HepG2 (cell line): Measurements from ENCODE around the gene ST7L. TPM values are rescaled to one million over a fixed set of nuclear protein-coding genes. Genes with fewer than 3 reads are reported as not detected.

ENCODE experiments used
- ATAC-seq: fragments of 200-7000 bp; cut with Tn5 transposase; 3 replicates; pipeline ENCODE4 v1.9.1; 2020; ENCODE audit warnings: mild to moderate bottlenecking, moderate library complexity
- BruUV-seq: library from RNA; stranded (reverse); fragments of 400-500 nt; replicated peaks from 2 replicates; lab custom pipeline; 2021; lab: Mats Ljungman, UMichigan
- CTCF ChIA-PET: fragments of 300-600 bp; formaldehyde crosslinking; extraction: SDS; loops from one replicate; lab custom pipeline; 2021; ENCODE audit warnings: low total read pairs, inconsistent platforms, low intra/inter-chr PET ratio; lab: Yijun Ruan, JAX
- POLR2A ChIA-PET: fragments of 350-600 bp; sonication (Branson Sonifier 250); formaldehyde crosslinking; loops from one replicate; lab custom pipeline; 2020; ENCODE audit warnings: antibody characterized with exemption, inconsistent platforms; lab: Yijun Ruan, JAX
- DNase-seq: peaks from one replicate; pipeline ENCODE4 v3.0.0-alpha.2; 2015; ENCODE audit warnings: low spot score
- FAIRE-seq: peaks from 3 replicates; lab custom pipeline; 2011; peaks lifted over from hg19 to GRCh38; lab: Jason Lieb, UNC
- H2AFZ ChIP-seq: one replicate; pipeline ENCODE4 v1.6.1; 2011; ENCODE audit warnings: low read length, inconsistent platforms
- H3K27ac ChIP-seq: fragments of 300-600 bp; 3 replicates; pipeline ENCODE4 v1.8.0; 2011; ENCODE audit warnings: mixed run types, mild to moderate bottlenecking, mixed read lengths, low read length, inconsistent platforms; ENCODE audit not compliant: insufficient read depth; ENCODE audit errors: extremely low read length
- H3K27me3 ChIP-seq, 2 experiments: fragments of 200-600 bp in 1 of 2; 2 replicates in 1 of 2; 3 replicates in 1 of 2; pipeline versions ENCODE4 v1.6.0 to v1.8.0; 2011; ENCODE audit warnings: low read length in 2 of 2, mild to moderate bottlenecking in 2 of 2, moderate library complexity in 2 of 2, inconsistent platforms in 1 of 2; ENCODE audit not compliant: insufficient read depth in 2 of 2, control insufficient read depth in 1 of 2
- H3K36me3 ChIP-seq, 2 experiments: fragments of 200-600 bp in 1 of 2; replicated peaks in 1 of 2; 2 replicates in 1 of 2; 3 replicates in 1 of 2; pipeline versions ENCODE4 v1.5.1 to v1.8.0; 2011; ENCODE audit warnings: low read length in 2 of 2, inconsistent platforms in 1 of 2; ENCODE audit not compliant: insufficient read depth in 2 of 2, control insufficient read depth in 1 of 2
- H3K4me1 ChIP-seq: 2 replicates; pipeline ENCODE4 v1.5.1; 2012; ENCODE audit warnings: low read length, inconsistent platforms; ENCODE audit not compliant: insufficient read depth
- H3K4me2 ChIP-seq: 2 replicates; pipeline ENCODE4 v1.6.0; 2011; ENCODE audit warnings: low read depth, low read length, inconsistent platforms
- H3K4me3 ChIP-seq, 3 experiments: fragments of 200-600 bp in 1 of 3; sonication (generic), shearing (Covaris generic) in 1 of 3; replicated peaks in 1 of 3; 2 replicates each; pipeline ENCODE4 v1.5.1; 2011 to 2016; ENCODE audit warnings: low read length in 3 of 3, inconsistent platforms in 2 of 3, low read depth in 2 of 3, mild to moderate bottlenecking in 2 of 3, control low read depth in 1 of 3, mixed read lengths in 1 of 3; ENCODE audit not compliant: insufficient read depth in 1 of 3
- H3K79me2 ChIP-seq: one replicate; pipeline ENCODE4 v1.6.1; 2011; ENCODE audit warnings: low read length, inconsistent platforms; ENCODE audit not compliant: insufficient read depth
- H3K9ac ChIP-seq: 2 replicates; pipeline ENCODE4 v1.6.0; 2011; ENCODE audit warnings: mild to moderate bottlenecking, low read depth, low read length, inconsistent platforms; ENCODE audit not compliant: insufficient read depth
- H3K9me3 ChIP-seq: 2 replicates; pipeline ENCODE4 v1.5.1; 2012; ENCODE audit warnings: mild to moderate bottlenecking, low read length
- H4K20me1 ChIP-seq: 2 replicates; pipeline ENCODE4 v1.6.0; 2011; ENCODE audit warnings: inconsistent platforms, mild to moderate bottlenecking, low read length, moderate library complexity; ENCODE audit not compliant: insufficient read depth
- ATAD3A ChIP-seq: sonication (generic); formaldehyde crosslinking; IDR thresholded peaks from 2 replicates; pipeline ENCODE4 v1.4.0; 2020; ENCODE audit warnings: missing genetic modification reagents
- ELF1 ChIP-seq: sonication (generic); formaldehyde crosslinking; IDR thresholded peaks from 2 replicates; pipeline ENCODE4 v1.4.0; 2020; ENCODE audit warnings: missing genetic modification reagents
- HIVEP1 ChIP-seq: sonication (generic); formaldehyde crosslinking; IDR thresholded peaks from 2 replicates; pipeline ENCODE4 v1.4.0; 2020; ENCODE audit warnings: mild to moderate bottlenecking, missing genetic modification reagents
- IKZF1 ChIP-seq: fragments of 450-650 bp; IDR thresholded peaks from 2 replicates; pipeline ENCODE4 v1.7.1; 2016
- JARID2 ChIP-seq: sonication (generic); formaldehyde crosslinking; IDR thresholded peaks from 2 replicates; pipeline ENCODE4 v1.8.1; 2023; ENCODE audit warnings: missing genetic modification reagents, inconsistent platforms; ENCODE audit not compliant: insufficient replicate concordance
- MYPOP ChIP-seq: sonication (generic); formaldehyde crosslinking; IDR thresholded peaks from 2 replicates; pipeline ENCODE4 v1.8.1; 2023; ENCODE audit warnings: mild to moderate bottlenecking, moderate library complexity, missing genetic modification reagents
- NKX3-1 ChIP-seq: sonication (generic); formaldehyde crosslinking; IDR thresholded peaks from 2 replicates; pipeline ENCODE4 v1.5.0; 2020; ENCODE audit warnings: missing genetic modification reagents
- NR2F6 ChIP-seq, 2 experiments: IDR thresholded peaks; 2 replicates each; pipeline ENCODE4 v1.6.1; 2016; ENCODE audit warnings: antibody characterized with exemption in 1 of 2, mild to moderate bottlenecking in 1 of 2
- UBTF ChIP-seq: sonication (generic); formaldehyde crosslinking; IDR thresholded peaks from 2 replicates; pipeline ENCODE4 v1.4.0; 2020; ENCODE audit warnings: mild to moderate bottlenecking, missing genetic modification reagents
- ZNF496 ChIP-seq: sonication (generic); formaldehyde crosslinking; IDR thresholded peaks from 2 replicates; pipeline ENCODE4 v1.8.1; 2023; ENCODE audit warnings: mild to moderate bottlenecking, moderate library complexity, missing genetic modification reagents; ENCODE audit not compliant: insufficient replicate concordance
- ZNF580 ChIP-seq: IDR thresholded peaks from 2 replicates; pipeline ENCODE4 v1.6.1; 2016; ENCODE audit warnings: low read depth, borderline replicate concordance
- ZNF646 ChIP-seq: sonication (generic); formaldehyde crosslinking; IDR thresholded peaks from 2 replicates; pipeline ENCODE4 v1.9.0; 2021; ENCODE audit warnings: mild to moderate bottlenecking, missing genetic modification reagents
- WGBS: methylation state at CpG from one replicate; pipeline ENCODE4 v1.1.6; 2017; ENCODE audit warnings: low lambda C conversion rate; 5-methylcytosine and 5-hydroxymethylcytosine counted together
- in situ Hi-C: cut with HindIII; loops from 2 replicates; pipeline ENCODE4 v1.10.0; 2017; ENCODE audit warnings: low pct_unique_long_range_greater_than_20kb; ENCODE audit not compliant: extremely low pct_ligation_motif_present
- intact Hi-C: fragments of 100-400 bp; cut with micrococcal nuclease; formaldehyde crosslinking; loops from one replicate; pipeline ENCODE4 v1.10.0; 2022; ENCODE audit not compliant: unreplicated experiment
- polyA plus RNA-seq, 8 experiments: library from polyadenylated mRNA; depleted of rRNA in 3 of 8; stranded (reverse) in 7 of 8; unstranded in 1 of 8; fragments of >200 nt; fragmentation: Illumina TruSeq in 4 of 8; extraction: Trizol in 4 of 8; gene quantifications; 2 replicates each; pipeline versions ENCODE4 v1.2.1 to v1.2.3, GENCODE V29; 2011 to 2016; ENCODE audit warnings: low read depth in 4 of 8, missing spikeins in 1 of 8, mixed read lengths in 1 of 8; ENCODE audit not compliant: insufficient read depth in 1 of 8
- total RNA-seq, 5 experiments: library from RNA; depleted of rRNA; stranded (reverse); fragments of >200 nt; fragmentation: Illumina TruSeq; extraction: Trizol; gene quantifications; 2 replicates each; pipeline ENCODE4 v1.2.3, GENCODE V29; 2016; ENCODE audit warnings: low read depth in 1 of 5

Gene ST7L
- total and polyA plus RNA-seq, 2 of the 13 experiments (the other 11 are each of a cell fraction or from before 2014, with no cell fraction given), result 8.6 to 19.9 TPM

- TF ChIP-seq JARID2 (CRISPR knock-in tag), result no peak
- TF ChIP-seq ELF1 (CRISPR knock-in tag), result no peak
- TF ChIP-seq, all 625 proteins: peak for 0
Observed at GRCh38 chr1:112513112-112513870, 105.7 kb downstream of the ST7L start (continued).

GRCh38 chr1:112511897-112512296, 107.0 kb downstream of the ST7L start:
- Histone ChIP-seq H3K36me3 (no peaks in the 10 kb centered on the region), H3K27me3 (peaks cover 7 to 61% of the 10 kb centered on the region in 2 experiments; a peak in 4 of 5 replicates), H3K79me2 (no peaks in the 10 kb centered on the region), H3K27ac (no peak overlapping the region), H3K4me1 (peaks cover 22% of the 10 kb centered on the region), H4K20me1 (peaks cover 2% of the 10 kb centered on the region; the same call in 1 of the 2 replicates), H3K9ac (no peak overlapping the region), H3K4me2 (no peak overlapping the region), H3K9me3 (no peaks in the 10 kb centered on the region), H2AFZ (no peak overlapping the region), H3K4me3 (no peak overlapping the region)
- 0% methylated on average over 2 of the region's 2 CpGs for WGBS
- FAIRE-seq, result no peak
- ChIA-PET POLR2A (no interaction called here), CTCF (no interaction called here)
- BruUV-seq, result no TSS peak
- in situ Hi-C loops (no loop called here), intact Hi-C loops (no loop called here)
- ATAC-seq, result no peak
- DNase-seq, result no peak
- TF ChIP-seq MYPOP (CRISPR knock-in tag) (no peak), ZNF580 (CRISPR knock-in tag) (no peak), ZNF646 (CRISPR knock-in tag) (no peak), HIVEP1 (CRISPR knock-in tag) (no peak), ATAD3A (CRISPR knock-in tag) (no peak), IKZF1 (no peak), NKX3-1 (CRISPR knock-in tag) (no peak), NR2F6 (IDR thresholded peaks at IDR 0.05) (no peak), NR2F6 (CRISPR knock-in tag; IDR thresholded peaks at IDR 0.05) (no peak), ZNF496 (no peak), UBTF (no peak)
